Naive thymus-derived CD8-positive, alpha-beta T cell (primary cell): Measurements from ENCODE around the gene HMGN1. TPM values are rescaled to one million over a fixed set of nuclear protein-coding genes. Genes with fewer than 3 reads are reported as not detected.
A peak's percentile ranks its signal among the peaks of the same experiment; 100 is the strongest.

Experiments used
- ATAC-seq, 2 donors: fragments of 150-1000 bp; cut with Tn5 transposase in 1 of 2; sonication (Bioruptor Pico), chemical (Tn5 transposase) in 1 of 2; 1 replicate in 1 of 2; 2 replicates in 1 of 2; pipeline ENCODE4 v1.10.0; 2021; ENCODE audit warnings: mild to moderate bottlenecking in 2 of 2, moderate library complexity in 2 of 2
- POLR2A ChIA-PET: fragments of 350-600 bp; sonication (Branson Sonifier 250); formaldehyde crosslinking; loops from one replicate; lab custom pipeline; 2021; ENCODE audit warnings: antibody characterized with exemption; lab: Charles Lee
- DNase-seq, 10 donors: peaks; one replicate each; pipeline versions ENCODE4 v3.0.0 to v3.0.0-alpha.2; 2020 to 2022
- H3K27ac Mint-ChIP-seq, 10 donors: one replicate each; pipeline ENCODE4 v1.8.0; 2020 to 2022; ENCODE audit warnings: mild to moderate bottlenecking in 10 of 10, mixed read lengths in 10 of 10, moderate library complexity in 4 of 10, inconsistent platforms in 1 of 10
- H3K27me3 Mint-ChIP-seq, 5 donors: one replicate each; pipeline ENCODE4 v1.8.0; 2021 to 2022; ENCODE audit warnings: mixed read lengths in 5 of 5
- H3K36me3 Mint-ChIP-seq, 3 donors: one replicate each; pipeline ENCODE4 v1.8.0; 2020 to 2022; ENCODE audit warnings: mixed read lengths in 3 of 3, mild to moderate bottlenecking in 2 of 3, inconsistent platforms in 1 of 3
- H3K4me1 Mint-ChIP-seq, 4 donors: one replicate each; pipeline ENCODE4 v1.8.0; 2021 to 2022; ENCODE audit warnings: mixed read lengths in 4 of 4
- H3K4me3 Mint-ChIP-seq, 10 donors: one replicate each; pipeline ENCODE4 v1.8.0; 2020 to 2022; ENCODE audit warnings: mild to moderate bottlenecking in 10 of 10, mixed read lengths in 10 of 10, moderate library complexity in 6 of 10, inconsistent platforms in 1 of 10
- H3K9me3 Mint-ChIP-seq, 9 donors: one replicate each; pipeline ENCODE4 v1.8.0; 2020 to 2022; ENCODE audit warnings: mixed read lengths in 9 of 9, mild to moderate bottlenecking in 3 of 9, inconsistent platforms in 1 of 9, moderate library complexity in 1 of 9
- polyA plus RNA-seq, 3 donors: library from polyadenylated mRNA; unstranded; fragments of 300-500 nt; fragmentation: Illumina TruSeq; gene quantifications; one replicate each; pipeline ENCODE4 v1.2.3, GENCODE V29; 2021
- total RNA-seq, 8 experiments: library from RNA in 2 of 8; stranded (reverse) in 2 of 8; gene quantifications; one replicate each; pipeline ENCODE4 v1.2.3 and lab custom pipeline; 2021 to 2026

HMGN1 gene
- total and polyA plus RNA-seq, 5 experiments from 2014 or later: 248 to 285 (median 252) TPM

GRCh38 chr21:39326607-39327307 is 22.1 kb downstream of the HMGN1 start:
- no peak for ATAC-seq
- Mint-ChIP-seq H3K36me3 (peaks cover 0 to 2% (median 0%) of the 10 kb centered on the region in 3 donors), H3K27ac (peak overlapping the region in 1 of 10 donors; percentile 12), H3K27me3 (peaks cover 0 to 8% (median 0%) of the 10 kb centered on the region in 5 donors), H3K9me3 (no peaks in the 10 kb centered on the region), H3K4me3 (no peak overlapping the region), H3K4me1 (no peaks in the 10 kb centered on the region)
- POLR2A ChIA-PET: interaction anchor here (1.8 kb wide), 1 partner anchor 13 kb away, joined by 5 read pairs; the partner anchor contains the start of gene BRWD1
- DNase-seq: no peak

- DNase-seq (no peak), ATAC-seq (no peak)
- Mint-ChIP-seq H3K4me1 (no peaks in the 10 kb centered on the region), H3K36me3 (peaks cover 0 to 2% (median 0%) of the 10 kb centered on the region in 3 donors), H3K27ac (no peak overlapping the region), H3K4me3 (no peak overlapping the region), H3K9me3 (no peaks in the 10 kb centered on the region), H3K27me3 (peaks cover 0 to 8% (median 0%) of the 10 kb centered on the region in 5 donors)
- POLR2A ChIA-PET: interaction anchor here (1.8 kb wide), 1 partner anchor 12 kb away, joined by 5 read pairs; the partner anchor contains the start of gene BRWD1
These were observed 23.4 kb downstream of the HMGN1 start for GRCh38 chr21:39325458-39325857.

- ATAC-seq (no peak), DNase-seq (no peak)
- Mint-ChIP-seq H3K27me3 (peaks cover 0 to 3% (median 0%) of the 10 kb centered on the region in 5 donors), H3K4me3 (no peak overlapping the region), H3K4me1 (peaks cover 0 to 21% (median 0%) of the 10 kb centered on the region in 4 donors), H3K36me3 (no peaks in the 10 kb centered on the region), H3K9me3 (no peaks in the 10 kb centered on the region), H3K27ac (peak overlapping the region in 1 of 10 donors; percentile 32)
- POLR2A ChIA-PET: no interaction called here
These were observed 27.5 kb downstream of the HMGN1 start for GRCh38 chr21:39321424-39321823.

- Mint-ChIP-seq H3K4me1 (peaks cover 5 to 31% (median 10%) of the 10 kb centered on the region in 4 donors), H3K4me3 (no peak overlapping the region), H3K27ac (peak overlapping the region in 1 of 10 donors; percentile 80), H3K36me3 (no peaks in the 10 kb centered on the region), H3K9me3 (no peaks in the 10 kb centered on the region), H3K27me3 (no peaks in the 10 kb centered on the region)
- no peak for DNase-seq
- POLR2A ChIA-PET: interaction anchor here (0.6 kb wide), 1 partner anchor 28 kb away, joined by 3 read pairs; no protein-coding TSS in a partner anchor
- no peak for ATAC-seq
These were observed 29.0 kb downstream of the HMGN1 start for GRCh38 chr21:39319814-39320332.

- Mint-ChIP-seq H3K4me3 (no peak overlapping the region), H3K4me1 (peaks cover 9 to 35% (median 14%) of the 10 kb centered on the region in 4 donors), H3K9me3 (no peaks in the 10 kb centered on the region), H3K27ac (peak overlapping the region in 1 of 10 donors; percentile 9), H3K36me3 (no peaks in the 10 kb centered on the region), H3K27me3 (no peaks in the 10 kb centered on the region)
- POLR2A ChIA-PET: no interaction called here
- no peak for ATAC-seq
- DNase-seq: no peak
These were observed 29.6 kb downstream of the HMGN1 start for GRCh38 chr21:39319251-39319756.

- POLR2A ChIA-PET: interaction anchor here (7.2 kb wide), 1 partner anchor 29 kb away, joined by 178 read pairs; the partner anchor contains the start of gene HMGN1
These were observed 30.6 kb downstream of the HMGN1 start for GRCh38 chr21:39318091-39318959.

GRCh38 chr21:39317134-39318090 is 31.5 kb downstream of the HMGN1 start:
- Mint-ChIP-seq H3K27me3 (peaks cover 0 to 2% (median 0%) of the 10 kb centered on the region in 5 donors), H3K27ac (peak overlapping the region in 4 of 10 donors; percentile 5 to 37 (median 17)), H3K36me3 (no peaks in the 10 kb centered on the region), H3K9me3 (peaks cover 0 to 2% (median 0%) of the 10 kb centered on the region in 9 donors), H3K4me1 (peaks cover 12 to 37% (median 20%) of the 10 kb centered on the region in 4 donors), H3K4me3 (no peak overlapping the region)
- ATAC-seq: no peak
- POLR2A ChIA-PET: interaction anchor here (7.2 kb wide), 1 partner anchor 30 kb away, joined by 178 read pairs; the partner anchor contains the start of gene HMGN1
- DNase-seq: no peak

More at GRCh38 chr21:39318091-39318959, 30.6 kb downstream of the HMGN1 start:
- ATAC-seq (no peak), DNase-seq (no peak)
- H3K27ac Mint-ChIP-seq: peak overlapping the region in 2 of 10 donors; percentile 5 to 12
- H3K36me3 Mint-ChIP-seq: no peaks in the 10 kb centered on the region
- peaks cover 0 to 2% (median 0%) of the 10 kb centered on the region in 5 donors for H3K27me3 Mint-ChIP-seq
- H3K9me3 Mint-ChIP-seq: peaks cover 0 to 2% (median 0%) of the 10 kb centered on the region in 9 donors
- H3K4me1 Mint-ChIP-seq: peaks cover 12 to 37% (median 20%) of the 10 kb centered on the region in 4 donors
- no peak overlapping the region for H3K4me3 Mint-ChIP-seq

- no peak overlapping the region for H3K4me3 Mint-ChIP-seq
- POLR2A ChIA-PET: interaction anchor here (7.2 kb wide), 1 partner anchor 31 kb away, joined by 178 read pairs; the partner anchor contains the start of gene HMGN1
These were observed 32.2 kb downstream of the HMGN1 start for GRCh38 chr21:39316729-39317128.

GRCh38 chr21:39315603-39316445 is 33.1 kb downstream of the HMGN1 start:
- Mint-ChIP-seq H3K9me3 (peaks cover 0 to 2% (median 0%) of the 10 kb centered on the region in 9 donors), H3K27ac (peak overlapping the region in 6 of 10 donors; percentile 13 to 79 (median 40)), H3K36me3 (peaks cover 0 to 13% (median 4%) of the 10 kb centered on the region in 3 donors), H3K4me1 (peaks cover 18 to 51% (median 34%) of the 10 kb centered on the region in 4 donors), H3K27me3 (peaks cover 0 to 2% (median 0%) of the 10 kb centered on the region in 5 donors), H3K4me3 (peak overlapping the region in 4 of 10 donors; percentile 5 to 53 (median 36))
- POLR2A ChIA-PET: interaction anchor here (0.6 to 7.2 kb wide), 3 partner anchors 8 to 132 kb away, joined by 3 to 178 read pairs (median 40); partner anchors contain the start of genes HMGN1 and PSMG1
- peak in 1 of 10 donors; percentile 4 for DNase-seq
- ATAC-seq: no peak

More at GRCh38 chr21:39316729-39317128, 32.2 kb downstream of the HMGN1 start:
- Mint-ChIP-seq H3K27ac (peak overlapping the region in 1 of 10 donors; percentile 22), H3K36me3 (peaks cover 0 to 5% (median 3%) of the 10 kb centered on the region in 3 donors), H3K9me3 (peaks cover 0 to 2% (median 0%) of the 10 kb centered on the region in 9 donors), H3K27me3 (peaks cover 0 to 2% (median 0%) of the 10 kb centered on the region in 5 donors), H3K4me1 (peaks cover 17 to 43% (median 26%) of the 10 kb centered on the region in 4 donors)
- DNase-seq (no peak), ATAC-seq (no peak)
